Right ventricle myocardium superior (tissue), 1 donor: ENCODE data around the gene NDUFS2. TPM values are rescaled to one million over a fixed set of nuclear protein-coding genes. Genes with fewer than 3 reads are reported as not detected.

Experiments used
- ATAC-seq: fragments of 200-7000 bp; cut with Tn5 transposase; one replicate; pipeline ENCODE4 v1.9.1; 2020; ENCODE audit warnings: mild to moderate bottlenecking; ENCODE audit not compliant: poor library complexity
- DNase-seq: peaks from one replicate; pipeline ENCODE4 v3.0.0-alpha.2; 2020
- intact Hi-C: fragments of 100-400 bp; cut with DNase I; formaldehyde crosslinking; loops from one replicate; pipeline ENCODE4 v1.11.2; 2022
- total RNA-seq: library from RNA; stranded (reverse); fragmentation: NEBNext Ultra II Directional; extraction: Animal tissue kit (Norgen Biotek cat#: 25700); gene quantifications from one replicate; pipeline ENCODE4 v1.2.1, GENCODE V29; 2021
- donor health status: DM: no; HTN: yes; CAD: no; lungs with severe emphysema.

Gene NDUFS2
- total RNA-seq, 1 donor from 2014 or later, result 308 TPM

GRCh38 chr1:161168906-161169305 lies 33.3 kb upstream of the NDUFS2 start:
- intact Hi-C loops, result no loop called here
- no peak for ATAC-seq
- no peak for DNase-seq

- ATAC-seq (no peak), DNase-seq (no peak)
- intact Hi-C loops, result no loop called here
Observed at GRCh38 chr1:161171191-161171590, 31.0 kb upstream of the NDUFS2 start.

- intact Hi-C loops, result no loop called here
- DNase-seq (no peak), ATAC-seq (no peak)
Observed at GRCh38 chr1:161171696-161172095, 30.5 kb upstream of the NDUFS2 start.

- intact Hi-C loops, result no loop called here
- ATAC-seq (no peak), DNase-seq (no peak)
Observed at GRCh38 chr1:161172349-161172748, 29.8 kb upstream of the NDUFS2 start.

GRCh38 chr1:161172776-161173376 lies 29.3 kb upstream of the NDUFS2 start:
- intact Hi-C loops, result no loop called here
- DNase-seq, result no peak
- ATAC-seq, result no peak

- DNase-seq, result no peak
- intact Hi-C loops, result no loop called here
- no peak for ATAC-seq
Observed at GRCh38 chr1:161173711-161174110, 28.5 kb upstream of the NDUFS2 start.

- ATAC-seq, result no peak
- intact Hi-C loops, result no loop called here
- DNase-seq, result no peak
Observed at GRCh38 chr1:161174911-161175310, 27.3 kb upstream of the NDUFS2 start.

GRCh38 chr1:161175771-161176453 lies 26.3 kb upstream of the NDUFS2 start:
- no peak for ATAC-seq
- intact Hi-C loops, result no loop called here
- DNase-seq, result no peak

GRCh38 chr1:161176468-161177111 lies 25.6 kb upstream of the NDUFS2 start:
- intact Hi-C loops, result no loop called here
- no peak for DNase-seq

GRCh38 chr1:161177112-161177935 lies 24.8 kb upstream of the NDUFS2 start, which contains the start of gene B4GALT3:
Gene B4GALT3 (minus strand): TSS chr1:161177507. CDS start chr1:161176060, 1,447 bp downstream.
- ATAC-seq, result peak; percentile 97

More at GRCh38 chr1:161176468-161177111, 25.6 kb upstream of the NDUFS2 start:
- peak; percentile 1 for ATAC-seq

GRCh38 chr1:161177936-161178244 lies 24.3 kb upstream of the NDUFS2 start:
- ATAC-seq, result no peak
- no peak for DNase-seq
- intact Hi-C loops, result no loop called here

More at GRCh38 chr1:161177112-161177935, 24.8 kb upstream of the NDUFS2 start, which contains the start of gene B4GALT3:
- DNase-seq, result peak; percentile 95
- intact Hi-C loops, result no loop called here

GRCh38 chr1:161179698-161180097 lies 22.5 kb upstream of the NDUFS2 start:
- ATAC-seq, result no peak
- intact Hi-C loops, result no loop called here
- no peak for DNase-seq

GRCh38 chr1:161180639-161181038 lies 21.5 kb upstream of the NDUFS2 start:
- intact Hi-C loops, result no loop called here
- DNase-seq, result no peak
- ATAC-seq, result no peak

- intact Hi-C loops, result no loop called here
- DNase-seq (no peak), ATAC-seq (no peak)
Observed at GRCh38 chr1:161182214-161182613, 20.0 kb upstream of the NDUFS2 start.

- intact Hi-C loops, result no loop called here
- ATAC-seq, result peak; percentile 83
- DNase-seq, result peak; percentile 79
Observed at GRCh38 chr1:161185282-161185682, 16.9 kb upstream of the NDUFS2 start.

- DNase-seq, result no peak
- intact Hi-C loops, result no loop called here
- peak; percentile 45 for ATAC-seq
Observed at GRCh38 chr1:161185732-161186311, 16.3 kb upstream of the NDUFS2 start.

- DNase-seq (no peak), ATAC-seq (no peak)
- intact Hi-C loops, result no loop called here
Observed at GRCh38 chr1:161187311-161187710, 14.9 kb upstream of the NDUFS2 start.

GRCh38 chr1:161188381-161188780 lies 13.8 kb upstream of the NDUFS2 start:
- DNase-seq, result no peak
- no peak for ATAC-seq
- intact Hi-C loops, result no loop called here

- DNase-seq, result no peak
- intact Hi-C loops, result no loop called here
- no peak for ATAC-seq
Observed at GRCh38 chr1:161189036-161189435, 13.1 kb upstream of the NDUFS2 start.
